IPS-NIHi11 (cell line): ENCODE data around the gene LBX1.

Experiments
- DNase-seq: peaks from one replicate; pipeline ENCODE4 v3.0.0; 2012; ENCODE audit warnings: mixed read lengths, low spot score

Gene LBX1

DNA sequence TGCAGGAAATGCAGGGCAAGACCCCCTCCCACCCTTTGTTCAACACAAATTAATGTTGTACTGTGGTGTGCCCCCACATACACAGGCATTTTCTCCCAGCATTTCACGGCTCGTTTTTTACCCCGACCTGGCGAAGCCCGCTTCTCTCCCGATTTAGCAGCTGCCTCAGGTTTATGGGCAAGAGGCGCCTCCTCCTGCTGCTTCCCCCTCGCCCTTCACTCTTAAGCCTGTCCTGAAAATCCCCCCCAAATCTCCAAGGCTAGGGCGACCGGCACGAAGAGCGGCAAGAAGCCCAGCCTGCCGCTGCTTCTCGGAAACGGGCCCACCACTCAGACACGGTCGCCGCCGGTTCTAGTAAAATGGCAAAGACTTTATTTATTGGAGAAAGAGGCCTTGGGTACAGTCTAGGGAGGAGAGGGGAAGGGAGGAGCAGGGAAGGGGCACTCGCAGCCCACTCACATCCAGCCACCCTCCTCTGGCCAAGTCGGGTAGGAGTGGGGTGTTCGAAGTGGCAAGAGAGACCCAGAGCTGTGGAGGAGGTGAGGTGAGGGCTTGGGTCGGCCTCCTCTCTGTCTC is 3.3 kb downstream of the LBX1 start:
- no peak for DNase-seq

DNA sequence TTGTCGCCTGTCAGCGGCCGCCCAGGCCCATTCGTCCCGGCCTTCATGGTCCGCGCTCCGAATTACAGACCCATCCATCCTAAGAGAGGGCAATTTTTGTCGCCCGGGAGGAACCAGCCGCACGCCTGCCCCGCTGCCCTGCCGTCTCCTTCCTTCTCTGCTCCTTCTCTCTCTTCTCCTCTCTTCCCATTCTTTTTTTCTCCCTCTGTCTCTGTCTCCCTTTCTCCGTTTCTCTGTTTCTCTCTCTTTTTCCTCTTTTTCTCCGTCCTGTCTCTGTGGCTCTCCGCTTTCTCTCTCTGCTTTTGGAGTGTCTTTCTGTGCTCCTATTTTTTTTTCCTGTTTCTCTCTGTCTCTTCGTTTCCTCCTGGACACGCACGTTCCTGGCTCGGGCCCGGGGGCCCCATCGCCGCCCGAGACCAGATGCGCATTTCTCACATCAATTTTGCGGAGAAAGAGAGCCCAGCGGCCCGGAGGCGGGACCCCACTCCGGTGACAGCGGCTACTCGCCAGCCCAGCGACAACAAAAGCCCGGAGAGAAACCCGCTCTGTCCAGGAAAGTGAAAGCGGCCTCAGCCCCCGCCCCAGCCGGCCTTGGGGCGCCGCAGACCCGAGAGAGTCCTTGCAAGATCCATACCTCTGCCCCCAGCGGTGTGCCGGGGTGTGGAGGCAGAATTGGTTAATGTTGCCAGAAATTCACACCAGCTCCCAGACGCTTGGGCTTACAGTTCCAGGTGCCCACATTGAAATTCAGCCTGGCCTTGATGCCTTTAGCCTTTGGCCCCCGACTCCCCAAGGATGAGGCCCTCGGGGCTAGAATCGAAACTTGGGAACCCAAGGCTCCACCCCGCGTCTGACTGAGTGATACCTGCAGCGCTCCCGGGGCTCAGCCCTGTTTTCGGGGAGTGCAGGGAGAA is 4.1 kb downstream of the LBX1 start:
- DNase-seq = peak; percentile 45

DNA sequence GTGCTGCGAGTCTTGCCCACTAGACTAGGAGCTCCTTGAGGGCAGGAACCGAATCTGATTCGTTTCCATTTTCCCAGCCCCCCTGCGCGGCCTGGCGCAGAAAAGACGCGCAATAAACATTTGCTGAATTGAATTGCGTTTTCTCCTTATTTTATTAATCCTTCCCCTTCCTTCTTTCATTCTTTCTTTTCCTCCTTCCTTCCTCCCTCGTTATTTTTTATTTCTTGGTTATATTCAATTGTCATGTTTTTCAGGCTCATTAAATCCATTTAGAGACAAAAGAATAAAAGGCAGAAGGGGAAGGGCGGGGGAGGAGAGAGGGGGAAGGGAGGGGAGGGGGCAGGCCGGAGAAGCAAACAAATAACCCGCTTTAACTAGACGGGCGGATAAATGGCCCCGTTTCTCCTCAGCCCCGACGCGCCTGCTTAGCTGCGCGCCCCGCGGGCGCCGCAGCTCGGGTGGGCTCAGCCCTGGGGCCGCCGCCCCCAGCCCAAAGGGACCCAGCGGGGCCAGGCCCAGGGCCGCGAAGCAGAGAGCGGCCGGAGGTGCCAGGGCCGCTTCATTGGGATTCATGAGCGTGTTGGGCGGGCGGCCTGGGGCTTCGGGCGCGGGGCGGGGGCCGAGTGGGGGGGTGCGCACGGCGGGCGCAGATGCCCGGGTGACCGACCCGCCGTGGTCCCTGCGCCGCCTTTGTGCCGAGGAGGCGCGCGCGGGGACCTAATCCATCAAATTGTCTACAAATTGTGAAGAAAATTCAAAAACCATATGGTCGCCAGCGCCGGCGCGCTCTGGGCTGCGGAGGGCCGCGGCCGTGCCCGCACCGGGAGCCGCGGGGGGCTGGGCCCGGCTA is 5.0 kb downstream of the LBX1 start:
- DNase-seq = no peak

DNA sequence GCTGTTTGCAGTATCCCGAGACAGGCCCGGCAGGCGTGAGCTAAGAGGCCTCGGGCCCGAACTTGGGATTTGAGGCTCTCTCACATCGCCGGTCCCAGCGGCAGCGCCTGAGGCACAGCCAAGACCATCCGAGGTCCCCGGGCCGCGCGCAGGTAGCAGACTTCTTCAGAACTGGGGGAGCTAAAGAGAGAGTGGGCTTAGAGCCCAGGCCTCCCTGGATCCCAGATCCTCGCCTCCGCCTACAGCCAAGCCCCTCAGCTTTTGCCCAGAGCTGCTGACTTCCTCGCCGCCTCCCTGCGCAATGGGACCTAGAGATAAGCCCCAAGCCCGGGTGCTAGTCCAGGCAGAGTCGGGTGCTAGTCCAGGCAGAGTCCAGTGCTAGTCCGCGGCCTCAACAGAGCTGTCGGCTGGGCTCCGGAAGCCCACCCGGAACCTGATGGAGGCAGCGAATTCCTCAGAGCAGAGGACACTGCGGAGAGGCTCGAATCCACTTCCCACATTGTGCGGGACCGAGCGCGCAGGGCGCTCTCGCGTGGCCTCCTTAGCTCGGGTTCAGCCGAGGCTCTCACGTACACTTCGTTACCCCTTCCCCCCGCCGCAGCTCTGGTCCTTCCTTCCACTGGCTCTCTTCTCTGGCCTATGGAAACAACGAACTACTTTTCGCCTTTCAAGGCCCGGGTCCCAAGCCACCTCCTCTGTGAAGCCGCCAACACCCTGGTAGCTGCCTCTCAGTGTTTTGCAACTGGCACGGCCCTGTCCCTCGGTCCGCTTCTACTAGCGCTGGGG is 5.8 kb downstream of the LBX1 start:
- DNase-seq = no peak

DNA sequence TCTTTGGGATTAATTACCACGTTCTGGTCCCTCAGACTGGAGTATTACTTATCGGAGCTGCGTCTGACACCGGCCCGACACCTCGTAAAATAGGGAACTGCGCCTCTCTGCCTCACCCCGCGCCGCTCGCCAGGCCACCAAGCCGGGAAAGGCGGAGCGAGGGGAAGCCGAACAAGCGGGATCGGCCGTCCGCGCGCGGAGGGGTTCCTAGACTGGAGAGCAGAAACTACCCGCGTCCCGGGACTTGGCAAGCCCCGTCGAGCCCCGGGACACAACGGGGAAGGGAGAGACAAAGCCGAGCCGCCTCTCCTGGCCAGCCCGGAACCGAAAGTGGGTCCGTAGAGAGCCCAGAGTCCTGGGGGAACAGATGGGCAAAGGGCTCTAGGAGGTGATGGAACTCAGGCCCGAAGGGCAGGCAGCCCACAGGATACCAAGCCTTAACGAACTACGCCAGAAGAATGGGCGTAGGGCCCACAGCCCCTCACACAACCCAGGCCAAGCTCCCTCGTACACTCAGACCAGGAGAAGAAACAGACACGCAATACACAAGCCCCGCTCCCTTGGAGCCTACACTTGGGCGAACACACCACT is 6.5 kb downstream of the LBX1 start:
- DNase-seq = no peak

DNA sequence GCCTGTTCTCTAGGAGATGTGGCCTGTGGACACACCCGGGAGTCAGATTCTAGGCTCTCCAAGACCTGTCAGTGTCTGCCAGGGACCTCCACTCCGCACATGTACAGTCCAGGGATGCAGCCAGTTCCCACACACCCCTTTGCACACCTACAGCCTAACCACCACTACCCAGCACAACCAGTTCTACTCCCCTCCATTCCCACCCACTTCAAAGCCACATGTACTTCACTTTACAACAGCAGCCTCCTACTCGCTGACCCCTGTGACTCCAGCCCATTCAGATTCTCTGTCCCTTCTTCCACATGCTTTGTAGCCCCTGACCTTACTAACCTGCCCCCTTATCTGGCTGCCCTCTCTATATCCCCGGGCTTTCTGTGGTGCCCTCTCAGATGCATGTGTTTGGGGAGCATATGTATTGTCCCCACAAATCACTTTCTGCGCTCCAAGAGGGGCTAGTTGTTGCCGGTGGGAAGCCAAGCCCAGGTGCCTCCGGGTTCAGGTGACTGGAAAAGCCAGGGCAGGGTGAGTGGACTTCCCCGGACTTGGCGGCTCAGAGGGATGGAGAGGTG is 7.2 kb downstream of the LBX1 start:
- no peak for DNase-seq

DNA sequence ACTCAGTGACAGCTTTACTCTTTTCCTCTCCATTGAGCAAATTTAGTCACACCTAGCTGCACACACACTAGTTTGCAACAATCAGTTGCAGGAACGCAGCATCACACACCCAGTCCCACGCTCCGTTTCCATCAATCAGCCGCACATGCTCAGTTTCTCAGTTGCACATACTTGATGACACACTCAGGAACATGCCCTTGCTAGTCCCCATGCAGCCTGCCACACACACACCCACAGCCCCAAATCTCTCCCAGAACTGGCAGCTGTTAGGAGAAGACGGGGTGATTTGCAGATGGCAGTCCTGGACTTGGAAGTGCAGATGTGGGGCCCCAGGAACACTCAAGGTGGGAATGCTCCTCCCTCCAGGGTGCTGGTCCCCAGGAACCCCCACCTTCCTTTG is 7.7 kb downstream of the LBX1 start:
- no peak for DNase-seq

DNA sequence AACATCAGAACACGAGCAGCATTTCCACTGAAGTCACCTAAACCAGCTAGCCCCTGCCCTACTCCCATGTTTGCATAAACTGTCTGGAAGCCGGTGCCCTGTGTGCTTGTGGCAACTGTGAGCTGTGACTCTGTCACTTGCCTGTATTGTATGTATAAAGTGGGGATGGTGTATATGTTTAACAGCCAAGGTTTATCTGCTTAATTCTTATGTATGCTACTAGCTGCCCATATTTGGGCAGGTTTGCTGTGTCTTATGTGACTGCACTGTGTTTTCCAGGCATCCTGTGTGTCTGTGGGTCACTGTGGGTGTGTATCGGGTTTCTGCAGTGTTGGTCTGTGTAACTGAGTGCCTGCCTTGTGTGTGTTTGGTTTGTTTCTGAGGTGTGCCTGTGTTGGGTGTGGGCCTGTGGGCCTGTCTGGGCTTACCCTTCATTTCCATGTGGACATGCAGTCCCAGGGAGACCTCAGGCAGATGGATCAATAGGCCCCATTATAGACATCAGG is 9.3 kb downstream of the LBX1 start:
- no peak for DNase-seq

DNA sequence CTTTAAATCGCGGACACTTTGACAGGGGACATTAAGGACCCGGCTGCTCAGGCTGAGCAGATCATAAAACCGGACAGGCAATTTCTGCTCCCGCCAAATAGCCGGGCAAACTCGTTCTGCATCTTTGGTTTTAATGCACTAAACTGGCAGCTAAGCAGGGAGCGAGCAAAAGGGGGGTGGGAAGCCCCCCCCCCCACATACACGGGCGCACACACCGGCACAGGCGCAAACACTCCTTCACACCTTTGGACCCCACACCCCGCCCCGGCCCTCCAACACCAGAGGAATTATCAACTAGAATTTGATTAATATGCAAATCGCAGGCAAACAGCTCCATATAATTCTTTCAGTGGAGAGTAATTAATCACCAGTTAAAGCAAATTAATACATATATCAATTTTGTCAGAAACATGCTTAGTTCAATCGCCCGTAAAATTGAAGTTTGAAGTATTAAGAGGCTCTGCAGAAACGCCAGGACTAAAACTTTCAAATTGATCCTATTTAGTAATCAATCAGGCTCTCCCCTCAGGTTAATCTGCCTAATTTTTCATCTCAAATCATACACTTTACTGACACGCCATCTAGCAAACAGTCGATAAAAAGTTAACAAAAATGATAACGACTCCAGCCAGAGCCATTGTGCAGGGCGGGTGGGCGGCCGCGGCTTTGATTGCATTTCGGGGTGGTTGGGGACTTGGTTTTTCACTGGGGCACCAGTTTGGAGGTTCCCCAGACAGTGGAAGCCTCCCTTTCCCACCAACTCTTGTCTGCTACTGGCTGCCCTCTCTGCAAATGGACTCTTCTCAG is 9.9 kb downstream of the LBX1 start:
- DNase-seq = no peak

DNA sequence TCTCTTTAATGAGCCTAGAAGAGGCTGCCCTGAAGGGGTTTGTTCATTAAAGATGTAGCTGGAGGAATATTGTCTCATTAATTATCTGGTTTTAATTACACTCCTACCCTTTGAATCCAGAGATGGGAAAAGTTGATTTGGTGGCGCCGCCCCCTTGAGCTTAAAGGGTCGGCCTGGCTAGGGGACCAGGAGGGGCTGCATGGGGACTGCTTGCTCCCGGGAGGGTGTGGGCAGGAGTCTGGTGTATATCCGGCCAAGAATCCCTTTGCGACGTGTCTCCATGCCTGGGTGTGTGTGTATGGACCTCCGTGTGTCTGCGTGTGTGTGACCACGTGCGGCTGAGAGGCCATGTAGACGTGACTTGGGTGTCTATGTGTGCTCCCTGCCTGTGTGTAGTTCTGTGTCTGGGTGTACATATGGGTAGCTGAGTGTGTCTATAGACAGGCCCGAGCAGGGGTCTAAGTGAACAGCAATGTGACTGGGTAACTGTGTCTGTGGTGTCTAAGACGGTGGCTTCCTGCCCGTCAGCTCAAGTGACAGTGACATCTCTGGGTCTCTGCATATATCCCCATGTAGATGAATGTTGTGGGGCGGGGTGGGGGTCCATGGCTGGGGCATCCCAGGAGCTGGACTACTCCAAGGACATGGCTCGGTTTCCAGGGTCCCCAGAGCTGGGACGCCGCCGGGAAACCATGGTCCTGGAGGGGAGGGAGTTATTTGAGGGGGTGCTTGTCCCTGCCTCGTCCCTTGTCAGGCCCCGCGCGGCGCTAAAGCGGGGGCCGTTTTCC is 10.7 kb downstream of the LBX1 start:
- DNase-seq = no peak

DNA sequence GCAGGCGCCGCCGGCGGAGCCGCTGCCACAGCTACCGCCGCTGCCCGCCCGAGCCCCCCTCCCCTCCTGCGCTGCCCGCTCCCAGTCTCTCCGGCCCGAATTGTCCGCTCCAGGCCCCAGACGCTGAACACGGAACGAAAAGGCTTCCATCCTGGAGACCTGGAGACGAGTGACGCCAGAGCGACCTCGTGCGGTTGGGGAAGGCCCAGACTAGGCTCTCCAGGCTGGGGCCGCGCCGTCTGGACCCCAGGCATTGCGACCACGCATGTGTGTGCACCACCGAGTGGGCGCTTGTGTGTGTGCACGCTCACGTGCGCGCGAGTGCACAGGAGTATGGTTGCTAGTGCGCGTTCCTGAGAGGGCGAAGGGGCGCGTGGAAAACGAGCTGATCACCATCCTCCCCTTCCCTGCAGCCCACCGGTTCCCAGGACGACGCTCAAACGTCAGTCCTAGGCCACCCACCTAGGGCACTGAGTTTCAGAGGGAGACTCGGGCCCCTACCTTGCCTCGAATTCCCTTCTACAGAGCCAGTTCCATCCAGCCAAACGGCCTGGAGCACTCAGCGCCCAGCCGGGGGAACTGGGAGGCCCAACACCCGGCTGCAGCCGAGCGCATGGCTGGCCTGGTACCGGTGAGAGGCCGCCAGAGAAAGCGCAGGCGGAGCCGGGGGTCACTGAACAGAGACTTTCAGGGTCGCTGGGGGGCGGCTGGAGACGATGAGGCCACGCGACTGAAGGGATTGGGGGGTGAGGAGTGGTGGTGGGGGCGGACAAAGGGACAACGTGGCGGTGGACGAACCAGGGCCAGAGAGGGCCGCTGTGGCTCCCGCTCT is 11.6 kb downstream of the LBX1 start:
- peak; percentile 76 for DNase-seq

DNA sequence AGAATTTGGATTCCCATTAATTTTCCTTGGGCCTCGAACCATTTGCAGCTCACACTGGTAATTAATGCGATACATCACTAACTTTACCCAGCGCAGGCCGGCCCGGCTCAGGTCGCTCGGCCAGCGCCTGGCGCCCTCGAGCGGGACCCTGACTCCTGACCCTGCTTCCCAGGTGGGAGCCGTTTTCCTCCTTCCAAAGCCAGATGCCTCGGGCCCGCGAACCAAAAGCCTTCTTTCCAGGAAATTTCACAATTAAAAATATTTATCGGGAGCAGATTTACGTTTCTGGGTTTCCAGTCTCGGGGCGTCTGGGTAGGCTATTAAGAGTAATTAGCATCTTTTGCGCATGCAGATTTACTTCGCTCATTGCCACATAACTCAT is 12.2 kb downstream of the LBX1 start:
- DNase-seq = no peak

DNA sequence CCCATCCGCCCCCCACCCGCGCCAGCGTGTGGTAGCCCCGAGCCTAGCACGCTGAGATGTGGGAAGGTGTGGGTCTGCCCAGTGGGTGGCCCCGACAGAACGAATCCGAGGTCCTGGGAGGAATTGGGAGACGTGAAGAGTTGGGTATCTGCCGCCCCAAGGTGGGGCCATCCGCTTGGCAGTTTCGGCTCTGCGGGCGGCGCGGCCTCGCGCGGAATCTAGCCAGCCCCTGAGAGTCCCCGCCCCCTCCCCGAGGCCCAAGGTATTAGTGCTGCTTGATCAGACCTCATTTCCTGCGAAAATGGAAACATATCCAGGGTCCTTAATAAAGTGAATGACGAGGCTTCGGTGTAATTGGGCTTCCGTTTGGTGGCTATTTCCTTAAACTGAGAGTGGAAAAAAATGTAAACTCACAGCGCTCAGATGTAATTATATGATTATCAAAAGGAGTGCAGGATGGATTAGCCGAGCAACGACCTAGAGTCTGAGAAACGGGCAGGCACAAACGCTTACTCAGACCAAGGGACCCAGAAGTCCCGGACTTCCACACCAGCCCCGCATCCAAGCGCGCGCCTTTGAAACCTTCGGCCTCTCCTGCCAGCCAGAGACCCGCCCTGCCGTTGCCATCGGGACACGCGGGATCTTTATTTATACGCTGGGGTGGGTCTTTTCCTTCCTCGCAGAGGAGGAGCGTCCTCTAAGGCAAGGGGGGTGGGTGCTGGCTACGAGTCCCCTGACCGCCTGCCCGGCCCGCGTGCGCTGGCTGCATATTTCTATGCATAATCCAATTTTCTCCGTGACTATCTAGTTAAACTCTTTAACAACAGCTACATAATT is 12.8 kb downstream of the LBX1 start:
- no peak for DNase-seq

DNA sequence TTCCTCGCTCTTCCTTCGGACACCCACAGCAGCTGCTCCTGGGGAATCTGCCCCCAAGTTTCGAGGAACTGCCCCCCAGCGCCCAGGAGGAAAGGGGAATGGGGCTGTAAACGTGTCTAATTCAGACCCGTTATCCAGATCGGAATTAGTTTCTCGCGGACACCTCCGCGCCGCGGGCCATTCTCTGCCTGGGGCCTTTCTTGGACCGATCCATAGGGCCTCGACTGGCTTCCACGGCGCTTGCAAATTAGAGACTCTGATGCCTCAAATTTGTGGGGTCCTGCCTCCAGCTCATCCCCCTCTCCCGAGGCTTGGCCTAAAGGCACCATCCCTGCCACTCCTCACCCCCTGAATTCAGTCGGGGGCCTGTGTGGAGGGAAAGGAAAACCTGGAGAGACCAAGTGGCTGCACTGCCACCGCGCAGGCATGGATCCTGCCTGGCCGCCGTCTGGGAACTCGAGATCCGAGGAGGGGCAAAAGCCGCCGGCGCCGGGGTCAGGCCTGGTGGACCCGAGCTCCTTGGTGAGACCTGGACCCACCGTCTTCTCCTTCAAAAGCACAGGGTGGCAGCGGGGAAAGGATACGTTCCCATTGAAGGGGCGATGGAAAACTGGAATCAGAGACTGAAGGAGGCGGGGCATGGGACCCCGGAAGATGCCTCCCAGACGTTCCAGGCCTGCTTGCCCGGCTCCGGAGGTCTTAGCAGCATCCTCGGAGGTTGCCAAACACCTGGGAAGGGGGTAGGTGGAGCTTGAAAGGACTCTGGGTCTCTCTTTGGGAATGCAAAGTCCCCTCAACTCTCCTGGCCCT is 13.7 kb downstream of the LBX1 start:
- no peak for DNase-seq

DNA sequence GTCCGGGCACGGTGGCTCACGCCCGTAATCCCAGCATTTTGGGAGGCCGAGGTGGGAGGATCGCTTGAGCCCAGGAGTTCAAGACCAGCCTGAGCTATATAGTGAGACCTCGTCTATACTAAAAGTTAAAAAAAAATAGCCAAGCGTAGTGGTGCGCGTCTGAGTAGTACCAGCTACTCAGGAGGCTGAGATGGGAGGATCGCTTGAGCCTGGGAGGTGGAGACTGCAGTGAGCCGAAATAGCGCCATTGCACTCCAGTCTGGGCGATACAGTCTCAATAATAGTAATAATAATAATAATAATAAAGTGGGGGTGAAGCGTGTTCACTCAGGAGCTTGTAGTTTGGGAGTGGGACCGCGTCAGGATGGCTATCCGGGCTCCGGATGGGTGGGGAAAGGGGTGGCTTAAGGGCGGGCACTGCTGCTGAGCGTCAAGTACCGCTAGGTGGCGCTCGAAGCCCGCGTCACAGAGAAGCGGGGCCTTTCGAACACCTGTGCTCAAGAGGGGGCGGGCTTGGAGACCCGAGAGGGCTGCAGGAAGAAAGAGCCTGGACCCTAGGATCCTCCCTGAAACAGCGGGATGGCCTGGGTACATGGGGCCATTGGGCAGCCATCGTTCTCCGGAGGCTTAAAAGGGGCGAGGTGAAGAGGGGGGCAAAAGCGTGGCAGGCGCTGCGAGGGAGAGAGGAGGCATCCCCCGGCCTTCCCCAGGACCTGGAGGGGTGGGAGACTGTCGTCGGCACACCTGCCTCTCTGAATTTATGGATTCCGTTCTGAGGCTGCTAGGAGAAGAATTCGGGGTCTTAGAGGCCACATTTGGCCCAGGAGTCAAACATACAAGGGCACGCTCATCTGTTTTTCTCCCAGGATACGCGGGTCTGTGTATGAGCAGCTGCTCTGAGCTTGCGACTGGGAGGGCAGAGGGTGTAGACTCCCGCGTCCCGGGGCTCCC is 14.5 kb downstream of the LBX1 start:
- DNase-seq = peak; percentile 82

DNA sequence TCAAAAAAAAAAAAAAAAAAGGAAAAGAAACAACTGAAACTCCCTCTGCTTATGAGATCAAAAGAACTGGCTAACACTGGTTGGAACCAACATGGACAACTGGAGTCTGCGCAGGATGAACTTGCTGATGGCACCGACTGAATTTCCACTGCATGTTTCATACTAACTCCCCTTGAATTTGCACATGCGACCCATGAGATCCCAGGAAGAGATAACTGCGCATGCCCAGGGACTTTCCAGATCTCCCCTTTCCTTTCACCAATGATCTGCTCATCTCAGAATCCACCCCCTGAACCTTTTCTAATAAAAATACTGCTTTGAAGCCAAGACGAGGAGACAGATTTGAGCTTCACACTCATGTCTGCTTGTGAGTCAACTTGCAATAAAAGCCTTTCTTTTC is 20.7 kb downstream of the LBX1 start:
- no peak for DNase-seq
